Skeletal muscle cell (primary cell): ENCODE data around the gene MEGF6.

Source experiments
- DNase-seq: peaks from one replicate; pipeline ENCODE4 v3.0.0-alpha.2; 2010; ENCODE audit warnings: low read depth
- H3K4me3 ChIP-seq: 2 replicates; pipeline ENCODE4 v1.5.1; 2011; ENCODE audit warnings: low read depth, mild to moderate bottlenecking, control low read depth, low read length, moderate library complexity

Gene MEGF6

DNA sequence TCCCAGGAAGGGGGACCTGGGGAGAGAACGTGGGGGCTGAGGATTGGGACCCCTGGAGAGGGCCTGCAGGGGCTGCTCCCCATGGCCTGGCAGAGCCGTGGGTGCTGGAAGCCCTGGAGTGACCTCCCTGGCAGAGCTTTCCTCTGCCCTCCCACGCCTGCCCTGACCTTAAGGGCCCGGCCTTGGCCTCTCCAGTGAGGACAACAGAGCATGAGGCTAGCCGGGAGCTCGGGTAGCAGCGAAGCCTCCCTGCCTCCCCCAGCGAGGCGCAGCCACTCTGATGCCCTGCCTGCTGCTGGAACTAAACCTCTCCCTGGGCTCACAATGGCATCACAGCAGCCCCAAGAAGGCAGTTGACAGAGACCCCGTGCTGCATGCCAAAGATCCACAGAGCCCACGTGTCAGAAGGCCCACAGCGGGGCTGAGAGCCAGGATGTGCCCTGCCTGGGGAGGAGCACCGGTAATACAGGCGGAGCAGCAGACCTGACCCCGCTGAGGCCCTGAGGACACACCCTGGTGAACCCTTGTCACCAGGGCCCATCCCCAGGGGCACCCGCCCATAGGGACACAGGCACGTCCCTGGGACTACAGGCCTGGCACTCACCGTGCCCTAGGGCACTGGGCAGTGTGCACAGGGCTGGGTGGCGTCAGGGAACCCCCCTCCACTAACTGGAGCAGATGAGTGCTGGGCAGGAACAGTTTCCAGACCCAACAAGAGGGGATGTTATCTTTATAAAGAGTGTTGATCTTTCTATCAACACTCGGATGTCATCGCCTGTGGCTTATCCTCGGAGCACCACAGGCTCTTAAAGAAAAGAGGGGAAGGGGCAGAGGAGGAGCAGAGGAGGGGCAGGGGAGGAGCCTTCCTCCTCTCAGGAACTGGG lies 108.4 kb downstream of the MEGF6 start:
- H3K4me3 ChIP-seq: no peak overlapping the region

DNA sequence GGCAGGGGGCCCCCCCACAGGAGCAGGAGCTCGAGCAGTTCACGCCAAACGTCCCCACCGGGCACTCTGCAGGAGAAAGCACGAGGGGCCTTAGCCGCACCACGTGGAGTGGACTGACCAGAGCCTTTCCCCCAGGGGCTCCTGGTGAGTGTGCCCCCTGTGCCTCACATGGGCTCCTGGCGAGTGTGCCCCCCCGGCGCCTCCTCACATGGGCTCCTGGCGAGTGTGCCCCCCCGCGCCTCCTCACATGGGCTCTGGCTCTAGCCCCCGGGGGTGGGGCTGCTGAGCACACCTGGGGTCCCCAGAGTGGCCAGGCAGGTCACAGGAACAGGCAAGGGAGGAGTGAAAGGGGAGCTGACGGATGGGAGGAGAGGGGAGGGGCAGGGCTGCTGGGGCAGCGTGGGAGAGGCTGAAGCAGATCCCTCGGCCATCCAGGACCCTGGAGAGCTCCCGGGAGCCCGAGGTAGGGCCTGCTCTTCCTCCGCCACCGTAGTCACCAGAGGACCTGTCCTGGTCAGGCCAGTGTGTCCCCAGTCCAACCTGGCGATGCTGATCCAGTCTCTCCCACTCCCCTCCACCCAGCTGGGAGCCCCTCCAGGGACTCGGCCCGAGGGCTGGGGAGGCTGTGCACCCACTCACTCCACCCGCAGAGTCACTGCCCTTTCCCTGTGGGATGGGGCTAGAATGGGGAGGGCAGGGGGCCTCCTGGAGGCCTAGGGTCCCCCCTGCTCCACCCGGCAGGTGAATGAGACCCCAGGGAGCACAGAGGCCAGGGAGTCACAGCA lies 109.3 kb downstream of the MEGF6 start:
- no peak overlapping the region for H3K4me3 ChIP-seq
- no peak for DNase-seq

More for the DNA sequence above, 108.4 kb downstream of the MEGF6 start:
- no peak for DNase-seq

DNA sequence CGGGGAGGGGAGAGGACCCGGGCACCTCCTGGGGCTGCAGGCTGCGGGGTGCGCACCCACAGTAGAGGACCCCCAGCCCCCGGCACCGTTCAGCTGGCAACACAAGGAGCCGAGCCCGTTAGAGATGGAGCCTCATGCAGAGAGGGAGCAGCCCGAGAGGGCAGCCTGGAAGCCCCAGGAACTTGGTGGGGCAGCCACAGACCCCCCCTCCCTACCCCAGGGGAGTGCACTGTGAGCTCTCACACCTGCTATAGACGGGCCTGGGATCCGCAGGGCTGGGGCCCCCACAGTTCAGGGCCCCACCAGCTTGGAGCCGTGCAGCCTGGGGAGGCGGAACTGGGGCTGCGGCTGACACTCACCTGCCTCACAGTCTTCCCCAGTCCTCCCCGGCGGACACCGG lies 109.9 kb downstream of the MEGF6 start:
- DNase-seq: no peak
- H3K4me3 ChIP-seq: no peak overlapping the region

DNA sequence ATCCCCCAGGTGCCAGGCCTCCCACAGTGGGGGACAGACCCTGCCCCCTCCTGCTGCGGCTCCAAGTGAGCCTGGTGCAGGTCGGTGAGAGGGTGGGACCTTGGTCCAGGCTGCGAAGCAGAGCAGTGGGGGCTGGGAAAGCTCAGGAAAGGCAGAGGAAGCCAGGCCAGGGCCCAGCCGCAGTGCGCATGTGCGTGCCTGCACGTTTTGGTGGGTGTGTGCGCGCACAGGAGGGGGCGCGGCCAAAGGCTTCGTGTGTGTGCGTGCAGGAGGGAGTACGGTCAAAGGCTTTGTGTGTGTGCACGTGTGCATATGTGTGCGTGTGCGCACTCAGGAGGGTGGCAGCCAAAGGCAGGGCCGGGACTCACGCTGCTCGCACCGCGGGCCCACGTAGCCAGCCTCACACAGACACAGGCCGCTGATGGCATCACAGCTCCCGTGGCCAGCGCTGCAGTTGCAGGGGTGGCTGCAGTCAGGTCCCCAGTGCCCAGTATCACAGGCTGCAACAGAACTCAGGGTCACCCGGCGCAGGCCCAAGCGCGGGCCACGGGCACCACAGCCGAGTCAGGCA lies 111.0 kb downstream of the MEGF6 start:
- no peak overlapping the region for H3K4me3 ChIP-seq
- DNase-seq: no peak

DNA sequence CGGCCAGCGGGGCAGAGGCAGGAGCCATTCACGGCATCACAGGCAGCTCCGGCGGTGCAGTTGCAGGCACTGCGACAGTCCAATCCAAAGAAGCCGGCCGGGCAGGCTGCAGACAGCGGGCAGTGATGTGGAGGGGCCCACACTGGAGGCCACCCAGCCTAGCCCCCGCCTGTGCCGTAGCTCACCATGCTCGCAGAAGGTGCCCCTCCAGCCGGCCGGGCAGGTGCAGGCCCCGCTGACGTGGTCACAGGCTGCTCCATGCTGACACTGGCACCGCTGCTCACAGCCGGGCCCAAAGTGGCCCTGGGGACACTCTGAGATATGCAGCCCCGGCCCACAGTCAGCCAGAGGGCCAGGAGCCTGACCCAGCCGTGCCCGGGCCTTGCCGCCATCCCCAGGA lies 111.7 kb downstream of the MEGF6 start:
- no peak overlapping the region for H3K4me3 ChIP-seq
- no peak for DNase-seq

DNA sequence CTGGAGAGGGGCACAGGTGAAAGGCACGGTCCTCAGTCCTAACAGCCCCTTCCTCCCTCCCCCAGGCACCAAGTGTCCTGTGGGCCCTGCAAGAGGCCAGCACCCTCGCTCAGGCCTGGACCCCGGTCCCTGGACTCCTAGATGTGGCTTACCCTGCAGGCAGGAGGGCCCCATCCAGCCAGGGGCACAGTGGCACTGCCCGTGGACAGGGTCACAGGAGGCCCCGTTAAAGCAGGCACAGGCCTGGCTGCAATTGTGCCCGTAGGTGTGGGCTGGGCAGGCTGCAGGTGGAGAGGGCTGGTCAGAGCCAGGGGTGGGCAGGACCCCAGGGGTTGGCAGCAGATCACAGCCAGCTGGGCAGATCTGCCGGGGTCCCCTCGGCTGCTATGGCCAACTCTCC lies 112.3 kb downstream of the MEGF6 start:
- no peak for DNase-seq
- H3K4me3 ChIP-seq: no peak overlapping the region

DNA sequence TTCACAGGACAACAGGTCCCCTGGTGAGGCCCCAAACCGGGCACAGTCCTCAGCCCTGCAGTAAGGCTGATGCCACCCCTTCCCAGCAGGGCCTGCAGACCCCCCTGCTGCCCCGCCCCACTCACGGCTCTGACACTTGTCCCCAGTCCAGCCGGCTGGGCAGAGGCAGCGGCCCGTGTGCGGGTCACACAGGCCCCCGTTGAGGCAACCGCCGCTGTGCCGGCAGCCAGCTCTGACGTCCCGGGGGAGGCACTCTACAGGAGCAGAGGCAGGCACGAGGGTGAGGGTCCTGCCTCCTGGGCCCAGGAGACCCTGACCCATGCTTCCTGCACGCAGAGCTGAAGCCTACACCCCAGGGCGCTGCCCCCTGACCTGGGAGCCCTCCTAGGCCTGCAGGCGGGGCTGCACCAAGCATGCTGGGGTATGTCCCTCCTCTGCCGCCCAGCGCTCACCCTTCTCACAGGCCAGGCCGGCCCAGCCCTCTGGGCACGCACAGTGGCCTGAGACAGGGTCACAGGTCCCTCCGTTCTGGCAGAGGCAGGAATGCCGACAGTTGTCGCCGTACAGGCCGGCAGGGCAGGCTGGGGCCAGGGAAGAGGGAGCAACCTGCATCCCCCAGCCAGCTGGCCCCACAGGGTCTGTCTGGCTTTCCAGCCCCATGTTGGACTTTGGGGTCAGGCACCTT lies 112.9 kb downstream of the MEGF6 start:
- no peak for DNase-seq
- H3K4me3 ChIP-seq: no peak overlapping the region

DNA sequence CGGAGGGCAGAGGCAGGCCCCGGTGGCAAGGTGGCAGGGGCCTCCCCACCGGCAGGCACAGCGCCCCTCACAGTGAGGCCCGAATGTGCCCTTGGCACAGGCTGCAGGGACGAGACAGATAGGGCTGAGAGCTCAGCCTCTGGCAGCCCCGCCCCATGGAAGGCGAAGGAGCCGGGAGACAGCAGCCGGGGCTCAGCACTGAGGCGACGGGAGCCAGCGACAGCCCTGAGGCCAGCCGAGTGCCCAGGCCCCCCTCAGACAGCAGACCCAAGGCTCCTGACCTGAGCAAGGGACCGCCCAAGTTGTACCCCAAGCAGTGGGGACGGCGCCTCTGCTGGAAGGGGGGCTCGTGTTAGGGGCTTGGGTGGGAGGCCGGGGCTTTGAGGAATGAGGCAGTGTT lies 113.8 kb downstream of the MEGF6 start:
- no peak for DNase-seq
- no peak overlapping the region for H3K4me3 ChIP-seq

DNA sequence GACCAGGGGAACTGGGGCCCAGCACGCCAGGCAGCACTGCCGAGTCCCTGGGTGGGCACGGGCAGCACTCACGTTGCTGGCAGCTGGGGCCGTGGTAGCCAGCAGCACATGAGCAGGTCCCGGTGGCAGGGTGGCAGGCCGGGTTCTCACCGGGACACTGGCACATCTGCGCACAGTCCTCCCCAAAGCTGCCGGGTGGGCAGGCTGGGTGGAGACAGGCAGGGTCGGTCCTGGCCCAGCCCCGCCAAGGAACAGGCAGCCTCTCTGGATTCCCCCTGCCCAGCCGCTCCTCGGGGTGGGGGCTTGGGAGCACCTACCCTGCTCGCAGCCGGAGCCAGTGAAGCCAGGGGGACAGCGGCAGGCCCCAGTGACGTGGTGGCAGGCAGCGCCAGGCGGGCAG lies 114.4 kb downstream of the MEGF6 start:
- no peak for DNase-seq

DNA sequence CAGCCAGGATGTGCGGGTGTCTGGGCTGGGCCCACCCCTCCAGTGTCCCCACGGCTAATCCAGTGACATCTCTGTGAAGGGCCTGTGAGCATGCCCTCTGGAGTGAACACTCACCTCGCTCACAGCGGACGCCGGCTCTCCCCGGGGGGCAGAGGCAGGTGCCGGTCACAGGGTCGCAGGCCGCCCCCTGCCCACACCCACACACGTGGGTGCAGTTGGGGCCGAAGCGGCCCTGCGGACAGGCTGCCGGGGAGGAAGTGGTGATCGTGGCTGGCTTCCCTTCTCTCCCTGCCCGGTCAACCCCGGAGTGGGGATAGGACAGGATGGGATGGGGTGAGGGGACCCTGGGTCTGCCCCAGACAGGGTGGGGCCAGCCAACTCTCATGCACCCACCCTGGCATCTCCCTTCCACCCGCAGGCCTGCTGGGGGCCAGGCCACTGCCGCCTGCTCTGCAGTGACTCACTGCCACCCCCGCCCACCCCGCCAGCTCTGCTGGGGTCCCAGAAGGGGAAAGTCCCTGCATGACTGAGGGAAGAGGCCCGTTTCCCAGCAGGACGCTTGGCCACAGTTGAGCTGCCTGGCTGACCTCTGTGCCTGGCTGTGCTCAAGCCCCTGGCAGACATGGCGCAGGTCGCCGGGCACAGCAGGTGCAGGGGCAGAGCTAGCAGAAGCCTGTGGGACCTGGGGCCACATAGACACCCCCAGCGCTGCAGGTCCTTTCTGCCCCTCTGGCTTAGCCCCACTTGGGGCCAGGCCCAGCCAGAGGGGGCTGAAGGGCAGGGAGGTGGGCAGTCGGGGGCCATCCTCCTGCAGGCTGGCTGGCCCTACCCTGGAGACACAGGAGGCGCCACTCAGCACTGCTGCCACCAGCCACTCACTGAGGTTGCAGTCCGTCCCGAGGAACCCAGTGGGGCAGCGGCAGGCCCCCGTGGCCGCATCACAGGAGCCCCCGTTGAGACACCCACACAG lies 115.2 kb downstream of the MEGF6 start:
- H3K4me3 ChIP-seq: no peak overlapping the region
- no peak for DNase-seq

More for the DNA sequence above, 114.4 kb downstream of the MEGF6 start:
- H3K4me3 ChIP-seq: no peak overlapping the region

DNA sequence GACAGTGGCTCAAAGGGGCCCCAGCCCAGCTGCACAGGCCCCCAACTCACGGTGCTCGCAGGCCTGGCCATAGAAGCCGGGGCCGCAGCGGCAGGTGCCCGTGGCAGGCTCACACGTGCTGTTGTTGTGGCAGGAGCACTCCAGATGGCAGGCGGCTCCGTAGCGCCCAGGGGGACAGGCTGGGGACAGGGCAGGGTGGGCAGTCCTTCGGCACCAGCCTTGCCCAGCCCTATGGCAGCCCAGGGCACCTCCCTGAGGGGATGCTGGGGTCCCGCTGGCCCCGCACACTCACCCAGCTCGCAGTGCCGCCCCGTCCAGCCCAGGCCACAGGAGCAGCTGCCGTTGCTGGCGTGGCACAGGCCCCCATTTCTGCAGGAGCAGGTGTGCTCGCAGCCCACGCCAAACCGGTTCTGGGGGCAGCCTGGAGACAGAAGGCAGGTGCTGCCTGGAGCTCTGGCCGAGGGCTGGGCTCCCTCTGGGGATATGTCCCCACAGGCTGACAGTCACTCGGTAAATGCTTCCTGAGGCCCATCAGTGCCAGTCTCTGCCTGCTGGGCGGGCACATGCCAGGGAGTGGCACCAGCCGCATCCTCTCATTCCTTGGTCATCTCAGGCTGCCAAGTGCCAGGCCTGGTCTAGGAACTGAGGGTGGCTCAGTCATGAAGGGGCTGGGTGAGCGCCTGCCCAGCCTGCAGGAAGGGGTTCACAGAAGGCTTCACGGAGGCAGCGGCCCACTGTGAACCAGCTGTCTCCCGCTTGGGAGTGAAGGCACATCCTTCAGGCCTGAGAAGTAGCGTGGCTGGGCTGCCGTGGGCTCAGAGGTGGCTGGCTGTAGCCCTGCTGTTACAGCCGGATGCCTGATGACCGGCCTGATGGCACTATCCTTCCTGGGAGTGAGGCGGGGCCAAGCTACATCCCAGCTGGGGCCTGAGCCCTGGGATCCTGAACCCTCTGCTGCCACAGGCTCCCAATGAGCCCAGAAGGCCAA lies 116.7 kb downstream of the MEGF6 start:
- H3K4me3 ChIP-seq: no peak overlapping the region
- no peak for DNase-seq

DNA sequence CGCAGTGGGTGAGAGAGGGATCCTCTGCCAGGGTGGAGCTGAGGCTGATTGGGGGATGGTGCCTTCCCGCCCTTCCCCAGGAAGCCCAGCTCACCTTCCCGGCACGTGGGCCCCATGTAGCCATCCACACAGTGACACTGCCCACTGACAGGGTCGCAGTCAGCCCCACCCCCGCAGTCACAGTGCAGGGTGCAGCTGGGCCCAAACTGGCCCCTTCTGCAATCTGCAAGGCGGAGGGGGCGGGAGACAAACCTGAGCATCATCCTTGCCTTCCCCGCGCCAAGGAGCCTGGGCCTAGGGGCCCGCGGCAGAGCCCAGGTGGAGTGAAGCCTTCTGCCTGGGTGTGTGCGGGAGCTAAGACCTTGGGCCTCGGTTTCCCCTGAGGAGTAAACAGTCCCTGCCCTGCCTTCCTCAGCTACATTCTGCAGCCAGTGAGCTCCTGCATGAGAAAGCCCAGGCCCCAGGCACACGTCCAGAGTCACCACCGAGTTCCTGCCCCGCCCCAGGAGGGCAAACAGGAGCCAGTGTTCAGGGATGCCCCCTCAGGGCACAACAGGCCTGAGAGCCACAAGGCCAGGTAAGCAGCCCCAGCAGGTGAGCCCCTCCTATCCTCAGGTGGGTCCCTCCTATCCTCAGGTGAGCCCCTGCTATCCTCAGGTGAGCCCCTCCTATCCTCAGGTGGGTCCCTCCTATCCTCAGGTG lies 118.6 kb downstream of the MEGF6 start:
- no peak for DNase-seq
- H3K4me3 ChIP-seq: no peak overlapping the region

DNA sequence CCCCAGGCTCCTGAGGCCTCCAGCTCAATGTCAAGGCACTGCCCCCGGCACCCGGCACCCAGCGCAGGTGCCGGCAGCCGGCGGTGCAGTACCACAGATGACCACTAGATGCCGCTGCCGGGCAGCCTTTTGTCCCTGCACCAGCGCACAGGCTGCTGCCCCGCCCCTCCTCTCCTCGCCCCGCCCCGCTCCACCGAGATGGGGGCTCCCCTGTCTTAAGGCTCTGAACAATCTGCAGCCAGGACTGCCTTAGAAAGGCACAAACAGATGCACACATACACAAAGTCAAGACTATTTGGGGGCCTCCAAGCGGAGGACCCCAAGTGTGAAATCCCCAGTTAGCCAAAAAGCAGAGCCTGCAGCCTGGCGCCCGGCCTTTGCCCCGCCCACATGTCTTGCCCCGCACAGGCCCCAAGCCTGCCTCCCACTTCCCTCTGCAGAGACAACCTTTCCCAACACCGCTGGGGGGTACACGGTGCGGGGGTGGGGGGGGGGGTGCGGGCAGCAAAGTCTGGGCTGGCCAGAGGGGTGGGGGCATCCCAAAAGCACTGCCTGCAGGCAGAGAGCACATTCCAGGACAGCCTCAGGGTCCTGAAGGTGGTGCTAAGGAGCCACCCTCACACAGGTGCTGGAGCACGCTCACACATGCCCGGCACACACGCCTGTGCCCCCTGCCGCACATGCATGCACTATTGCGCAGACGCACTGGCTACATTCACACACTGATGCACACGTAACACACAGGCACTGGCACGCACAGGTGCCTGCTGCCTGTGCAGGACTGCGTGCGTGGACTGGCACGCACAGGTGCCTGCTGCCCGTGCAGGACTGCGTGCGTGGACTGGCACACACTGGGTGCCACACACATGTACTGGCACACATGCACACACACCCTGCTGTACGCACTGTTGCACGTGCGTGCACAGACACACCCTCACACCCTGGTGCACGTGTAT lies 119.7 kb downstream of the MEGF6 start:
- DNase-seq: no peak
- no peak overlapping the region for H3K4me3 ChIP-seq

DNA sequence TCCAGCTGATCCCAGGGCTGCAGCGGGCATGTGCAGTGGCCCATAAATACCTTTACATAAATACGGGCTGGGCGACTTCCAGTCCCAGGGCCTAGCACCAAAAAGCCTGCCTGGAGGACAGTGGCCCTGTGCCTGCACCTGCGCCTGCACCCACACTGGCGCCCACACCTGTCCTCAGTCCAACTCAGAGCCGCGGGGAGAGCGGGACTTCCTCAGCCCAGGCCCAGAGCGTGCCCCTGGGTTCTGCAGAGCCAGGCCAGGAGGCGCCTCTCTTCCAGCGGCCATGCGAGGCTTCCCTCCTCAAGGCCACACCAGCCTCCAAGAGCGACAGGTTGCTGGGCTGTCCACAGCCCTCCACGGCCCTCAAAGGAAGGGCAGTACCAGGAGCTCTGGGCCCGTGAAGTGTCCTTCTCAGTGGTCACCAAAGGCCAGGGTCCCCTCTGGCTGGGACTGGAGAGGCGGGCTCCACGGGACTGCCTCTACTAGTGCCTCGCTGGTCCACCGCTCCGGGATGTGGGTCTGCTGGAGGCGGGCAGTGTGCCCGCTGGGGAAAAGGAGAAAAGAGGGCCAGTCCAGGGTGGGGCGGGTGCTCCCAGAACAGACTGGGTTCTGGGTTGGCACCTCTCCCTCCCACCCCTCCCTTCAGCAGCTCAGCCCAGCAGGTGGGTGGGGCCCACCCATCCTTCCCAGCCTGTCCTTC lies 121.1 kb downstream of the MEGF6 start:
- no peak for DNase-seq
- no peak overlapping the region for H3K4me3 ChIP-seq

DNA sequence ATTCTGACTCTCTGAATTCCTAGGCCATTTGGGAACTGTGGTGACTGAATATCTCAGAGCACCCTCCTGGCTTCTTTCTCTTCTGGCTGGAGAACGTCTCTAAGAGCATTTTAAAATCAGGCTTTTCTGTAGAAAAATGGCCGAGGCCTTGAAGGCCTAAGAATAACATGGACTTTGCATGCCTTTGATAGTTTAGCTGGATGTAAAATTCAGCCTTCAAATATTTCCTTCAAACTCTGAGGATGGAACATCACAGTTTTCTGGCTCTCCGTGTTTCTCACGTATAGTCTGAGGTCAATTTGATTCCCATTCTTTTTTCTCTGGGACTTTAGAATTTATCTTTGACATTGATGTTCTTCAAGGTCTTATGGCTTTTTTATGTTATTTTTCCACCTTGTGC lies 122.9 kb downstream of the MEGF6 start:
- DNase-seq: no peak
- no peak overlapping the region for H3K4me3 ChIP-seq
